Fibroblast of peridontal ligament (primary cell): Measurements from ENCODE around the gene ARRDC5.
"Not testable (repeated sequence)": the region's sequence is repeated elsewhere in the genome, so short reads cannot be mapped to it uniquely, and the experiment has no call there.

Source experiments
- DNase-seq: peaks from one replicate; pipeline ENCODE4 v3.0.0-alpha.2; 2010; ENCODE audit errors: extremely low read depth

ARRDC5 gene

GRCh38 chr19:4910594-4911281, 8.0 kb upstream of the ARRDC5 start:
- DNase-seq = peak; percentile 57

GRCh38 chr19:4909897-4910593, 7.3 kb upstream of the ARRDC5 start:
- DNase-seq = peak; percentile 71

GRCh38 chr19:4909156-4909896, 6.6 kb upstream of the ARRDC5 start, which contains the start of gene UHRF1:
UHRF1 (plus strand) TSS chr19:4909501; CDS start chr19:4910886, 1,385 bp downstream.
- DNase-seq = no peak

GRCh38 chr19:4908781-4909155, 6.1 kb upstream of the ARRDC5 start:
- no peak for DNase-seq

- no peak for DNase-seq
Measured at GRCh38 chr19:4908360-4908759, 5.7 kb upstream of the ARRDC5 start.

- DNase-seq = no peak
Measured at GRCh38 chr19:4906963-4907362, 4.3 kb upstream of the ARRDC5 start.

- no peak for DNase-seq
Measured at GRCh38 chr19:4904481-4904880, 1.8 kb upstream of the ARRDC5 start.

- DNase-seq = not testable (repeated sequence)
Measured at GRCh38 chr19:4900879-4901278, 1.8 kb downstream of the ARRDC5 start.

GRCh38 chr19:4897146-4897545, 5.5 kb downstream of the ARRDC5 start:
- DNase-seq = no peak

GRCh38 chr19:4896372-4896771, 6.3 kb downstream of the ARRDC5 start:
- peak; percentile 15 for DNase-seq

- not testable (repeated sequence) for DNase-seq
Measured at GRCh38 chr19:4892962-4893361, 9.7 kb downstream of the ARRDC5 start.

- DNase-seq = no peak
Measured at GRCh38 chr19:4891066-4891465, 11.6 kb downstream of the ARRDC5 start.

GRCh38 chr19:4889034-4889815, 13.5 kb downstream of the ARRDC5 start:
- no peak for DNase-seq

- not testable (repeated sequence) for DNase-seq
Measured at GRCh38 chr19:4887803-4888202, 14.9 kb downstream of the ARRDC5 start.

- DNase-seq = not testable (repeated sequence)
Measured at GRCh38 chr19:4884993-4885392, 17.7 kb downstream of the ARRDC5 start.

- not testable (repeated sequence) for DNase-seq
Measured at GRCh38 chr19:4882874-4883273, 19.8 kb downstream of the ARRDC5 start.

- DNase-seq = no peak
Measured at GRCh38 chr19:4879041-4879440, 23.7 kb downstream of the ARRDC5 start.

GRCh38 chr19:4878491-4878968, 24.2 kb downstream of the ARRDC5 start:
- no peak for DNase-seq

- DNase-seq = no peak
Measured at GRCh38 chr19:4877753-4878490, 24.8 kb downstream of the ARRDC5 start.

- no peak for DNase-seq
Measured at GRCh38 chr19:4873930-4874329, 28.8 kb downstream of the ARRDC5 start.

GRCh38 chr19:4871711-4872110, 31.0 kb downstream of the ARRDC5 start:
- no peak for DNase-seq
